OCI-LY3 (cell line): ENCODE measurements around the gene GSN.

ENCODE experiments used
- H2AFZ ChIP-seq: fragments of 200-600, 300-600 bp; shearing (Covaris generic); 2 replicates; pipeline ENCODE4 v1.6.0; 2014; ENCODE audit warnings: antibody characterized with exemption, low read depth, low read length
- H3K27ac ChIP-seq: fragments of 200-600, 300-600 bp; sonication (generic); 2 replicates; pipeline ENCODE4 v1.5.1; 2014; ENCODE audit warnings: mild to moderate bottlenecking, low read length, moderate library complexity, mixed read lengths
- H3K27me3 ChIP-seq: fragments of 200-600, 300-600 bp; sonication (generic); 2 replicates; pipeline ENCODE4 v1.6.1; 2014; ENCODE audit warnings: low read depth, low read length, mixed read lengths
- H3K36me3 ChIP-seq: fragments of 200-600, 300-600 bp; sonication (generic); replicated peaks from 2 replicates; pipeline ENCODE3; 2014; ENCODE audit warnings: low read depth, low read length, mixed read lengths
- H3K4me1 ChIP-seq: fragments of 300-600, 200-600 bp; sonication (generic); 2 replicates; pipeline ENCODE4 v1.6.1; 2014; ENCODE audit warnings: low read length, mixed read lengths
- H3K4me2 ChIP-seq: fragments of 200-600, 300-600 bp; sonication (generic); 2 replicates; pipeline ENCODE4 v1.6.1; 2014; ENCODE audit warnings: low read length, mixed read lengths
- H3K4me3 ChIP-seq: fragments of 300-600, 200-600 bp; sonication (generic); 2 replicates; pipeline ENCODE4 v1.5.1; 2014; ENCODE audit warnings: antibody characterized with exemption, mild to moderate bottlenecking, low read length, moderate library complexity
- H3K79me2 ChIP-seq: fragments of 300-600, 200-600 bp; shearing (Covaris generic); 2 replicates; pipeline ENCODE4 v1.6.1; 2014; ENCODE audit warnings: mild to moderate bottlenecking, low read length, mixed read lengths
- H3K9ac ChIP-seq: fragments of 300-600, 200-600 bp; shearing (Covaris generic); 2 replicates; pipeline ENCODE4 v1.6.0; 2014; ENCODE audit warnings: mild to moderate bottlenecking, low read length, moderate library complexity
- H3K9me3 ChIP-seq: fragments of 200-600, 300-600 bp; shearing (Covaris generic); 2 replicates; pipeline ENCODE4 v1.6.1; 2014; ENCODE audit warnings: low read length, mixed read lengths; ENCODE audit not compliant: insufficient read depth
- H4K20me1 ChIP-seq: fragments of 200-600, 300-600 bp; sonication (generic); 2 replicates; pipeline ENCODE4 v1.6.1; 2016; ENCODE audit warnings: low read length, mixed read lengths; ENCODE audit not compliant: insufficient read depth
- EZH2phosphoT487 ChIP-seq: fragments of 200-600 bp; shearing (Covaris generic); IDR thresholded peaks from 2 replicates; pipeline ENCODE4 v1.6.1; 2018; ENCODE audit warnings: antibody characterized with exemption, mixed run types, low read depth
- TF ChIP-seq, protein P1 (sequence below): fragments of 200-600, 300-600 bp; sonication (generic); IDR thresholded peaks from 2 replicates; pipeline ENCODE4 v1.5.1; 2014; ENCODE audit warnings: antibody characterized with exemption, low read length, low read depth

GSN gene

DNA sequence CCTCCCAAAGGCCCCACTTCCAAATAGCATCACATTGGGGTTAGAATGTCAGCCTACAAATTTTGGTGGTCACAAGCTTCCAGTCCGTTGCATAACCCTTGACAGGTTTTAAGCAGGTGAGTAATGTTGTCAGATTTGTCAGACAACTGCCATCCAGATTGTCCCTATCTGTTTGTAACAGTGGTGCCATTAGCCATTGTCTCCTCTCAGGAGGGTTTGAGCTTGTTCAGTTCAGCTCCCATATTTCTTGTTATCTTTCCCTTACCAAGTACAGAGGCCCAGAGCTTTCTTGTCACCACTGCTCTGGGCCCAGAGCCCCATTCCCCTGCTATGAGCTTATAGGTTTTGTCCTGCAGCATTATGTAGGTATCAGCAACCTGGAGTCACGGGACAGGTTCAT, 14.8 kb upstream of the GSN start:
- no peaks in the 10 kb centered on the region for H4K20me1 ChIP-seq
- H3K4me3 ChIP-seq: no peak overlapping the region
- no peak overlapping the region for H3K27ac ChIP-seq
- H2AFZ ChIP-seq: no peak overlapping the region
- peaks cover 24% of the 10 kb centered on the region for H3K4me1 ChIP-seq
- no peaks in the 10 kb centered on the region for H3K27me3 ChIP-seq
- TF ChIP-seq, protein P1, sequence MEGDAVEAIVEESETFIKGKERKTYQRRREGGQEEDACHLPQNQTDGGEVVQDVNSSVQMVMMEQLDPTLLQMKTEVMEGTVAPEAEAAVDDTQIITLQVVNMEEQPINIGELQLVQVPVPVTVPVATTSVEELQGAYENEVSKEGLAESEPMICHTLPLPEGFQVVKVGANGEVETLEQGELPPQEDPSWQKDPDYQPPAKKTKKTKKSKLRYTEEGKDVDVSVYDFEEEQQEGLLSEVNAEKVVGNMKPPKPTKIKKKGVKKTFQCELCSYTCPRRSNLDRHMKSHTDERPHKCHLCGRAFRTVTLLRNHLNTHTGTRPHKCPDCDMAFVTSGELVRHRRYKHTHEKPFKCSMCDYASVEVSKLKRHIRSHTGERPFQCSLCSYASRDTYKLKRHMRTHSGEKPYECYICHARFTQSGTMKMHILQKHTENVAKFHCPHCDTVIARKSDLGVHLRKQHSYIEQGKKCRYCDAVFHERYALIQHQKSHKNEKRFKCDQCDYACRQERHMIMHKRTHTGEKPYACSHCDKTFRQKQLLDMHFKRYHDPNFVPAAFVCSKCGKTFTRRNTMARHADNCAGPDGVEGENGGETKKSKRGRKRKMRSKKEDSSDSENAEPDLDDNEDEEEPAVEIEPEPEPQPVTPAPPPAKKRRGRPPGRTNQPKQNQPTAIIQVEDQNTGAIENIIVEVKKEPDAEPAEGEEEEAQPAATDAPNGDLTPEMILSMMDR: no peak
- no peak for TF ChIP-seq EZH2phosphoT487
- no peaks in the 10 kb centered on the region for H3K9me3 ChIP-seq
- no peak overlapping the region for H3K9ac ChIP-seq
- H3K4me2 ChIP-seq: peak overlapping the region; percentile 60; the same call in 1 of the 2 replicates
- H3K36me3 ChIP-seq: no peaks in the 10 kb centered on the region
- no peaks in the 10 kb centered on the region for H3K79me2 ChIP-seq

DNA sequence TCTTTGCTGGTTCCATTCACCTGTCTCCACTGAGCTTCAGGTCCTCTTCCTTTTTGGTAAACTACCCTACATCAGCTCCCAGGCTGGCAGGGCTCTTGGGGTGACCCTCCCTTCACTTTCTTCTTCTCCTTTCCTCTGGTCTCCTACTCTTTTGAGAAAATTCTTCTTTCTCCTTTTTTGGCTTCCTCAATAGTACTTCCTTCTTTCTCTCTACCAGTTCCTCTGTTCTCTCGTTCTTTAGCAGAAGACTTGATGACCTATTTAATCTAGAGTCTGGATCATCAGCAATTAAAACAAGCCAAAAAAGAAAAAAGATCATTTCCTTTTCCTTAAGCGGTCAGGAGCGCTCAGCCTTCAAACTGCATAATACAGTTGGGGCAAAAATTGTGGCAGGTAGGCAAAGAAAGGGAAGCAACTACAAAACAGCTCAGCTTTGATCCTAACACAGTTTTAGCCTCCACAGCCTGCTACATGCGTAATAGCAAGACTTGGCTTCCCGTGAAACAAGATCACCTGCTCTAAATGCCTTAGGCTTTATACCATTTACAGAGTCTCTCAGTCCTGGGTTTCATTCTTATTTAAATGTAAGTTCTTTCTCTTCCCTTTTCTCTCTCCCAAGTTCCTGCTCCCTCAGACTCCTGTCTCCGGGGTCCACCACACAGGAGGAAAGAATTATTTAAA, 14.0 kb upstream of the GSN start:
- Histone ChIP-seq H3K4me2 (peak overlapping the region; percentile 60), H3K27ac (no peak overlapping the region), H3K36me3 (no peaks in the 10 kb centered on the region), H3K9ac (no peak overlapping the region), H3K9me3 (no peaks in the 10 kb centered on the region), H3K27me3 (0 out of 2 replicates have a peak, but pooled peaks cover 2% of the 10 kb centered on the region), H3K4me3 (peak overlapping the region; percentile 38), H3K4me1 (peaks cover 24% of the 10 kb centered on the region), H4K20me1 (no peaks in the 10 kb centered on the region), H2AFZ (no peak overlapping the region), H3K79me2 (no peaks in the 10 kb centered on the region)
- TF ChIP-seq, protein P1: no peak
- no peak for TF ChIP-seq EZH2phosphoT487

- H3K4me1 ChIP-seq: peaks cover 3% of the 10 kb centered on the region; the same call in 1 of the 2 replicates
- no peak overlapping the region for H3K9ac ChIP-seq
- no peaks in the 10 kb centered on the region for H3K9me3 ChIP-seq
- TF ChIP-seq, protein P1: no peak
- no peak overlapping the region for H2AFZ ChIP-seq
- H3K27ac ChIP-seq: no peak overlapping the region
- H3K79me2 ChIP-seq: no peaks in the 10 kb centered on the region
- H3K4me3 ChIP-seq: no peak overlapping the region
- no peaks in the 10 kb centered on the region for H3K36me3 ChIP-seq
- H3K4me2 ChIP-seq: no peak overlapping the region
- no peaks in the 10 kb centered on the region for H4K20me1 ChIP-seq
- H3K27me3 ChIP-seq: 0 out of 2 replicates have a peak, but pooled peaks cover 3% of the 10 kb centered on the region
Measured at GRCh38 chr9:121259498-121259897, 8.5 kb upstream of the GSN start.

DNA sequence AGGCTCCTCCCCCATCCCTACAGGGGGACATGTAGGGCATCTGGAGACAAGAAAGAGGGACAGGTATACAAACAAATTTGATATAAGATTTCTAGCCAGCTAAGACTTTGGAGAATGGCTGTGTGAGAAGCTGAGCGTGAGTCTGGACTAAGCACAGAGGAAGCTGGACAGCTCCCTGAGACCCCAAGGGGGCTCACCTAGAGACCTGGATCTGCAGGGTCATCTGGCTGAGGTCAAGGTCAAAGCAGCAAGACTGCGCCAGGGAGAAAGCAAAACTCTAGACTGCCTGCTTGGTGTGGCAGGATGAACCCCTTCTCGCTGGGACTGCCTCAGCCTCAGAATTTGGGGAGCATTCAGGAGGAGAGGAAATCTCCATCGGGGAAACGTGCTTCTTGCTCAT, 8.0 kb upstream of the GSN start:
- no peaks in the 10 kb centered on the region for H3K9me3 ChIP-seq
- H3K4me2 ChIP-seq: no peak overlapping the region
- 0 out of 2 replicates have a peak, but pooled peaks cover 3% of the 10 kb centered on the region for H3K27me3 ChIP-seq
- H3K4me3 ChIP-seq: no peak overlapping the region
- no peak overlapping the region for H3K27ac ChIP-seq
- no peak overlapping the region for H3K9ac ChIP-seq
- H3K4me1 ChIP-seq: peaks cover 2% of the 10 kb centered on the region; the same call in 1 of the 2 replicates
- no peak for TF ChIP-seq EZH2phosphoT487
- TF ChIP-seq, protein P1: no peak
- no peaks in the 10 kb centered on the region for H3K79me2 ChIP-seq
- H3K36me3 ChIP-seq: no peaks in the 10 kb centered on the region
- H4K20me1 ChIP-seq: no peaks in the 10 kb centered on the region
- H2AFZ ChIP-seq: no peak overlapping the region
